B cell (primary cell): ENCODE measurements around the gene ANAPC2. TPM values are rescaled to one million over a fixed set of nuclear protein-coding genes. Genes with fewer than 3 reads are reported as not detected.

Experiments used
- ATAC-seq: fragments of 200-7000 bp; cut with Tn5 transposase; one replicate; pipeline ENCODE4 v1.10.0; 2021; ENCODE audit warnings: low read depth, mild to moderate bottlenecking, moderate number of reproducible peaks, moderate library complexity
- CTCF ChIA-PET: fragments of 350-600 bp; sonication (Branson Sonifier 250); formaldehyde crosslinking; loops from one replicate; lab custom pipeline; 2021; ENCODE audit warnings: antibody characterized with exemption, inconsistent platforms; lab: Charles Lee
- POLR2A ChIA-PET: fragments of 350-600 bp; sonication (Branson Sonifier 250); formaldehyde crosslinking; loops from one replicate; lab custom pipeline; 2021; ENCODE audit warnings: antibody characterized with exemption; lab: Charles Lee
- DNase-seq: peaks from one replicate; pipeline ENCODE4 v3.0.0; 2013
- H2AFZ ChIP-seq: 2 replicates; pipeline ENCODE4 v1.6.1; 2012; ENCODE audit warnings: mild to moderate bottlenecking, low read depth, low read length; ENCODE audit not compliant: insufficient read depth, poor library complexity, severe bottlenecking
- H3K27ac ChIP-seq, 2 donors: 1 replicate in 1 of 2; 2 replicates in 1 of 2; pipeline ENCODE4 v1.5.1; 2012 to 2013; ENCODE audit warnings: low read length in 2 of 2, mild to moderate bottlenecking in 2 of 2, moderate library complexity in 1 of 2
- H3K27me3 ChIP-seq, 4 experiments: fragments of 200-600 bp in 1 of 4; sonication (generic) in 1 of 4; replicated peaks in 1 of 4; 1 replicate in 2 of 4; 2 replicates in 2 of 4; pipeline versions ENCODE4 v1.6.1 to v1.7.0; 2013 to 2016; ENCODE audit warnings: low read length in 3 of 4, mild to moderate bottlenecking in 2 of 4, mixed read lengths in 1 of 4, moderate library complexity in 1 of 4; ENCODE audit not compliant: insufficient read depth in 4 of 4, control insufficient read depth in 3 of 4; ENCODE audit errors: control extremely low read depth in 1 of 4
- H3K36me3 ChIP-seq, 2 experiments: replicated peaks in 1 of 2; 1 replicate in 1 of 2; 2 replicates in 1 of 2; pipeline versions ENCODE4 v1.6.1 to v1.7.1; 2013; ENCODE audit warnings: low read length in 1 of 2; ENCODE audit not compliant: insufficient read depth in 2 of 2, control insufficient read depth in 1 of 2; ENCODE audit errors: control extremely low read depth in 1 of 2, extremely low read depth in 1 of 2
- H3K4me1 ChIP-seq, 2 donors: fragments of 200-600 bp in 1 of 2; sonication (generic) in 1 of 2; 1 replicate in 1 of 2; 2 replicates in 1 of 2; pipeline versions ENCODE4 v1.5.1 to v1.6.1; 2013 to 2017; ENCODE audit warnings: low read length in 2 of 2; ENCODE audit not compliant: control insufficient read depth in 2 of 2, insufficient read depth in 2 of 2
- H3K4me2 ChIP-seq: replicated peaks from 2 replicates; pipeline ENCODE3; 2012; ENCODE audit warnings: mild to moderate bottlenecking, low read depth, low read length; ENCODE audit not compliant: poor library complexity, severe bottlenecking
- H3K4me3 ChIP-seq, 5 experiments: fragments of 200-600 bp in 1 of 5; sonication (generic) in 1 of 5; 1 replicate in 3 of 5; 2 replicates in 2 of 5; pipeline versions ENCODE4 v1.5.1 to v1.7.0; 2011 to 2016; ENCODE audit warnings: low read length in 4 of 5, mild to moderate bottlenecking in 4 of 5, low read depth in 2 of 5, control low read depth in 1 of 5, moderate library complexity in 1 of 5; ENCODE audit not compliant: insufficient read depth in 1 of 5; ENCODE audit errors: control extremely low read depth in 1 of 5, extremely low read depth in 1 of 5
- H3K79me2 ChIP-seq: fragments of 200-600 bp; sonication (generic); one replicate; pipeline ENCODE4 v1.6.0; 2016; ENCODE audit warnings: low read length; ENCODE audit not compliant: control insufficient read depth, insufficient read depth
- H3K9ac ChIP-seq: fragments of 200-600 bp; sonication (generic); 2 replicates; pipeline ENCODE4 v1.6.1; 2017; ENCODE audit warnings: mild to moderate bottlenecking, low read length, moderate library complexity
- H3K9me3 ChIP-seq, 3 donors: one replicate each; pipeline versions ENCODE4 v1.6.1 to v1.7.1; 2013; ENCODE audit warnings: low read length in 2 of 3; ENCODE audit not compliant: control insufficient read depth in 2 of 3, insufficient read depth in 1 of 3; ENCODE audit errors: control extremely low read depth in 1 of 3
- H4K20me1 ChIP-seq: 2 replicates; pipeline ENCODE4 v1.6.0; 2012; ENCODE audit warnings: mild to moderate bottlenecking, low read length; ENCODE audit not compliant: insufficient read depth, control insufficient read depth, poor library complexity, severe bottlenecking
- H3K27ac Mint-ChIP-seq: one replicate; pipeline ENCODE4 v1.8.0; 2021; ENCODE audit warnings: mixed read lengths
- H3K27me3 Mint-ChIP-seq: one replicate; pipeline ENCODE4 v1.8.0; 2021; ENCODE audit warnings: mixed read lengths
- H3K4me1 Mint-ChIP-seq: one replicate; pipeline ENCODE4 v1.8.0; 2021; ENCODE audit warnings: mixed read lengths
- H3K4me3 Mint-ChIP-seq: one replicate; pipeline ENCODE4 v1.8.0; 2021; ENCODE audit warnings: mixed read lengths
- H3K9me3 Mint-ChIP-seq: one replicate; pipeline ENCODE4 v1.8.0; 2022; ENCODE audit warnings: mixed read lengths; ENCODE audit not compliant: insufficient read depth
- EZH2 ChIP-seq: IDR thresholded peaks from 2 replicates; pipeline ENCODE4 v1.6.1; 2012; ENCODE audit warnings: borderline replicate concordance, low read depth, mild to moderate bottlenecking, moderate library complexity, low read length; ENCODE audit not compliant: insufficient read depth, poor library complexity, severe bottlenecking
- WGBS: methylation state at CpG from one replicate; pipeline ENCODE4 v1.1.5; 2013; ENCODE audit warnings: missing lambda C conversion rate; ENCODE audit not compliant: insufficient coverage; 5-methylcytosine and 5-hydroxymethylcytosine counted together
- intact Hi-C: fragments of 100-400 bp; cut with micrococcal nuclease; formaldehyde crosslinking; loops from one replicate; pipeline ENCODE4 v1.10.0; 2022
- polyA plus RNA-seq: library from polyadenylated mRNA; depleted of rRNA; stranded (reverse); fragments of >200 nt; gene quantifications from 2 replicates; pipeline ENCODE4 v1.2.3, GENCODE V29; 2012
- total RNA-seq, 2 donors: library from RNA; stranded (reverse); fragments of 120-200 nt in 1 of 2; gene quantifications; 1 replicate in 1 of 2; 2 replicates in 1 of 2; pipeline versions ENCODE4 v1.2.3 to v1.2.4, GENCODE V29; 2013 to 2022
- TF ChIP-seq, protein P1 (sequence below): fragments of 200-600 bp; IDR thresholded peaks from one replicate; pipeline ENCODE4 v1.8.0; 2022; ENCODE audit warnings: antibody characterized with exemption, mild to moderate bottlenecking

The ANAPC2 gene
- total and polyA plus RNA-seq, 2 donors (not counting 1 experiment from before 2014, with no cell fraction given): 121 to 127 TPM

DNA sequence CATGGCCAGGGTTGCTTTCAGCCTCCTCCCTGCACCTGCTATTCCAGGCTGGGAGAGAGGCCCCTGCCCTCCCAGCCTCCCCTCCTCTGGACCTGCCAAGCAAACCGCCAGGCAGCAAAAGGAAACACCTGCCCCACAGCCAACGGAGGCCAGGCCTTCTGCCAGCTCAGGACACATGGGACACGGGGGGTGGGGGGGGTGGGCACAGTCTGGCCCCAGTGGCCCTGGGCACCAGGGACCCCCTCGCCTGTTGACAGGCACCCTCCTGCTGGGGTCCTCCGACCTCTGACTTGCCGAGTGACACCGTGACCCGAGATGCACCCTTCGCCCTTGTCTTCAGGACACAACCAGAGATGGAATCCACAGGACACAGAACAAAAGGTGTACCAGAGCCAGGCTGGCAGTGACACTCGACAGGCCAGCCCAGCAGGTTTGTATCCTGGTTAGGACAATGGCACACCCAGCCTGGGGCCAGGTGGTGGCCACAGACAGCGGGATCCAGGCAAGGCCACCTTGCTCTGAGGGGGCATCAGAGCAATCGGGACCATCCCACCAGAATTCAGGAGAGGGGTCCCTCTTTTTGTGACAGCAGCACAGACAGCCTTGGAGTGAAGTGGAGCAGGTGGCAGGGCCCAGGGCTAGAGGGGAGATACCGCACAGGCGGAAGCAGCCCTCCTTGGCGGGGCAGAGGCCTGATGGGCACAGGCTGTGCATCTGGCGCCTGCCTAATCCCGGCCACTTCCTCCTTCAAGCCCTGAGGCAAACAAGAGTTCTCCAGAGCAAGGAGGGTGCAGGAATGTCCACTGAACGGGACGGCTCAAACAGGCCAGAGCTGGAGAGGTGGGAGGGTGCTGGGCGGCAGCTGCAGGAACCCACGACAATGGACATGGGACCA, 15.2 kb downstream of the ANAPC2 start:
- no peaks in the 10 kb centered on the region for H3K9me3 Mint-ChIP-seq
- peaks cover 11 to 30% of the 10 kb centered on the region in 2 donors for H3K4me1 ChIP-seq
- H3K4me3 Mint-ChIP-seq: no peak overlapping the region
- no peak overlapping the region for H3K9ac ChIP-seq
- H3K36me3 ChIP-seq: peaks cover 0 to 5% of the 10 kb centered on the region in 2 experiments
- no peak for TF ChIP-seq EZH2
- TF ChIP-seq, protein P1, sequence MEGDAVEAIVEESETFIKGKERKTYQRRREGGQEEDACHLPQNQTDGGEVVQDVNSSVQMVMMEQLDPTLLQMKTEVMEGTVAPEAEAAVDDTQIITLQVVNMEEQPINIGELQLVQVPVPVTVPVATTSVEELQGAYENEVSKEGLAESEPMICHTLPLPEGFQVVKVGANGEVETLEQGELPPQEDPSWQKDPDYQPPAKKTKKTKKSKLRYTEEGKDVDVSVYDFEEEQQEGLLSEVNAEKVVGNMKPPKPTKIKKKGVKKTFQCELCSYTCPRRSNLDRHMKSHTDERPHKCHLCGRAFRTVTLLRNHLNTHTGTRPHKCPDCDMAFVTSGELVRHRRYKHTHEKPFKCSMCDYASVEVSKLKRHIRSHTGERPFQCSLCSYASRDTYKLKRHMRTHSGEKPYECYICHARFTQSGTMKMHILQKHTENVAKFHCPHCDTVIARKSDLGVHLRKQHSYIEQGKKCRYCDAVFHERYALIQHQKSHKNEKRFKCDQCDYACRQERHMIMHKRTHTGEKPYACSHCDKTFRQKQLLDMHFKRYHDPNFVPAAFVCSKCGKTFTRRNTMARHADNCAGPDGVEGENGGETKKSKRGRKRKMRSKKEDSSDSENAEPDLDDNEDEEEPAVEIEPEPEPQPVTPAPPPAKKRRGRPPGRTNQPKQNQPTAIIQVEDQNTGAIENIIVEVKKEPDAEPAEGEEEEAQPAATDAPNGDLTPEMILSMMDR: no peak
- no peak overlapping the region for H3K4me3 ChIP-seq
- ChIA-PET POLR2A (interaction anchor here (0.7 kb wide), 1 partner anchor 146 kb away, joined by 4 read pairs; no protein-coding TSS in a partner anchor), CTCF (interaction anchor here (1.1 kb wide), 1 partner anchor 63 kb away, joined by 3 read pairs; no protein-coding TSS in a partner anchor)
- peaks cover 0 to 43% (median 16%) of the 10 kb centered on the region in 4 experiments for H3K27me3 ChIP-seq
- no peak overlapping the region for H2AFZ ChIP-seq
- DNase-seq (no peak), ATAC-seq (no peak)
- 19% methylated on average over 20 of the region's 21 CpGs for WGBS
- peaks cover 9% of the 10 kb centered on the region for H3K4me1 Mint-ChIP-seq
- intact Hi-C loops: no loop called here
- no peaks in the 10 kb centered on the region for H3K79me2 ChIP-seq
- H3K9me3 ChIP-seq: peaks cover 0 to 10% (median 0%) of the 10 kb centered on the region in 3 donors
- no peaks in the 10 kb centered on the region for H4K20me1 ChIP-seq
- H3K27ac ChIP-seq: no peak overlapping the region
- no peak overlapping the region for H3K27ac Mint-ChIP-seq
- peaks cover 3% of the 10 kb centered on the region for H3K27me3 Mint-ChIP-seq
- no peak overlapping the region for H3K4me2 ChIP-seq
